Measurements from ENCODE around the gene RAI14. TPM values are rescaled to one million over a fixed set of nuclear protein-coding genes. Genes with fewer than 3 reads are reported as not detected.
"Not testable (repeated sequence)": the region's sequence is repeated elsewhere in the genome, so short reads cannot be mapped to it uniquely, and the experiment has no call there.

RAI14 gene
- total RNA-seq, 1 donor from 2014 or later = 6.7 TPM

DNA sequence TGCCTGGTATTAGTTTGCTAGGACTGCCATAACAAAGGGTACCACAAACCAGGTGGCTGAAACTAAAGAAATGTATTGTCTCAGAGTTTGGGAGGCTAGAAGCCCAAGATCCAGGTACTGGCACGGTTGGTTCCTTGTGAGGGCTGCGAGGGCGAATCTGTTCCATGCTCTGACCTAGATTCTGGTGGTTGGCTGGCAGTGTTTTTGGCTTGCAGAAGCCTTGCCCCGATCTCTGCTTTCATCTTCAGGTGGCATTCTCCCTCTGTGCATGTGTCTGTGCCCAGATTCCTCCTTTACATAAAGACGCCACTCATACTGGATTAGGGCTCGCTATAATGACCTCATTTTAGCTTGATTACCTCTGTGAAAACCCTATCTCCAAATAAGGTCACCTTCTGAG is 36.7 kb downstream of the RAI14 start:
- intact Hi-C loops (cut with DNase I) = no loop called here
- ATAC-seq (no peak), DNase-seq (ENCODE audit: missing footprints) (no peak)

GRCh38 chr5:34694012-34694411 is 37.9 kb downstream of the RAI14 start:
- intact Hi-C loops (cut with DNase I) = no loop called here
- no peak for ATAC-seq
- no peak for DNase-seq (ENCODE audit: missing footprints)

DNA sequence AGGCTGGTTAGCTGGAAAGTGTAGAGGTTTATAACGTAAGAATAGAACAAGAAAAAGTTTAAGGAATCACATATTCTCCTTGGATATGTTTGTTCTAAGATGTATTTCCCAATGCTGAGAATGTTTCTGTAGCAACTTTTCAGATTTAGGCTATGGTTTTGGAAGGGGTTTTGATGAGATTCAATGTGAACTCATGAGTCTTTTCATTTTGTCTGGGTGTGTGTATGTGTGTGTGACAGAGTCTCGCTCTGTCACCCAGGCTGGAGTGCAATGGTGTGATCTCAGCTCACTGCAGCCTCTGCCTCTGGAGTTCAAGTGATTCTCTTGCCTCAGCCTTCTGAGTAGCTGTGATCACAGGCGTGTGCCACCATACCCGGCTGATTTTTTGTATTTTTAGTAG is 38.6 kb downstream of the RAI14 start:
- intact Hi-C loops (cut with DNase I) = no loop called here
- no peak for DNase-seq (ENCODE audit: missing footprints)
- ATAC-seq = no peak

DNA sequence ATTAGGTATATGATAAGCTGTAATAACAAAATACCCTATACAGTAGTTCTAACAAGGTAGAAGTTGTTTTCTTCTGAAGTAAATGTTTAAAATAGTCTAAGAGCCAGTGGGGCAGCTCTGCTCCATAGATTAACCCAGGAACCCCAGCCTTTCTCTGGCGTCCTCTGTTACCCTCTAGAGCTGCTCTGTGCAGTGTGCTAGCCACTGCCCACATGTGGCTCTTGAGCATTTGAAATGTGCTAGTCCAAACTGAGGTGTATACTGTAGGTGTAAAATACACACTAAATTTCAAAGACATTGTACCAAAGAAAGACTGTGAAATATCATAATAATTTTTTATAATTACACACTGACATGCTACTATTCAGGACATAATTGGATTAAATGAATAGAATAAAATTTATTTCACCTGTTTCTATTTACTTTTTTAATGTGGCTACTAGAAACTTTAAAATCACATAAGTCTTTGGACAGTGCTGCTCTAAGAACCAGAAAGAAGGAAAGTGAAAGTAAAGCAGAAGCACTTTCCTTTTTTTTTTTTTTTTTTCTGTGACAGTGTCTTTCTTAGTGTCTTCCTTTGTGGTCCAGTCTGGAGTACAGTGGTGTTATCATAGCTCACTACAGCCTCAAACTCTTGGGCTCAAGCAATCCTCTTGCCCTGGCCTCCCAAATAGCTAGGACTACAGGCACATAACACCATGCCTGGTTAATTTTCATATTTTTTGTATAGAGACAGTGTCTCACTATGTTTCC is 39.3 kb downstream of the RAI14 start:
- no peak for ATAC-seq
- no peak for DNase-seq (ENCODE audit: missing footprints)
- intact Hi-C loops (cut with DNase I) = no loop called here

DNA sequence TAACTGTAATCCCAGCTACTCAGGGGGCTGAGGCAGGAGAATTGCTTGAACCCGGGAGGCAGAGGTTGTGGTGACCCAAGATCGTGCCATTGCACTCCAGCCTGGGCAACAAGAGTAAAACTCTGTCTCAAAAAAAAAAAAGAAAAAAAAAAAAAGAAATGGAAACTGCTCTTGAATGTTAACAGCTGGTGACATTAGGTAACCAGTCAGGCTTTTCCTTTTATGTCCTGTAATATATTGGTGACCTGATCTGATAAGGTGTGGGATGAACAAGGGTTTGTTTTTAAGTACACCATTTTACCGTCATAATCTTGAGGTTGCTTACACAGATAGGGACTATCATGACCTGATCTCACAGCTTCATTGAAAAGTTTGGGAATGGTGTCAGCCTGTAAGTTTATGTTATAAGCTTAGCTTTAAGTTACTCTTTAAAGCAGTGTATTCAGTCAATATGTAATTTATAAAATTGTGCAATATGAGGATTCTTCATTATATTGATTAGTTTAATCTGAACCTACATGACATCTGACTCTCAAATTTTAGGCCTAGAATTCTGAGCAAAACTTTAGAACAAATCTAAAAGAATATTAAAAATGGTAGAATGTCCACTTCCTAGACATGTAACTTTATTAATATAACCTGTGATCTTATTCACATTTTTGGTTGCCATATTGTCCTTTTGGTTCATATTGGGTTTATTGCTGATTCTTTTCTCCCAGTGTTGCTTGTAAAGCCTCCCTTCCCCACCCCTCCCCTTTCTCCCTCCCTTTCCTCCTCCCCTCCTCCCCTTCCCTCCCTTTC is 41.4 kb downstream of the RAI14 start:
- ATAC-seq (no peak), DNase-seq (ENCODE audit: missing footprints) (no peak)
- intact Hi-C loops (cut with DNase I) = no loop called here

DNA sequence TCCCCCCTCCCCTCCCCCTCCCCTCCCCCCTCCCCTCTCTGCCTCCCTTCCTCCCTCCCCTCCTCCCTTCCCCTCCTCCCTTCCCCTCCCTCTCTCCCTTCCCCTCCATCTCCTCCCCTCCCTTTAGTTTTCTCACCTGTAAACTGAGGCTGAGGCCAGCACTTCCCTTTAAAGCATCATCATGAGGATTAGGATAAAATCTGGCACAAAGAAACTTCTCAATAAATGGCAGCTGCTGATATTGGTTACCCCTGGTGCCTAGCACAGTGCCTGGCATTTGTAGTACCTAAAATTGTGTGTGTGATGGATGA is 41.9 kb downstream of the RAI14 start:
- intact Hi-C loops (cut with DNase I) = no loop called here
- ATAC-seq (no peak), DNase-seq (ENCODE audit: missing footprints) (no peak)

- ATAC-seq (no peak), DNase-seq (ENCODE audit: missing footprints) (no peak)
- intact Hi-C loops (cut with DNase I) = no loop called here
These were observed 42.6 kb downstream of the RAI14 start for GRCh38 chr5:34698754-34699153.

DNA sequence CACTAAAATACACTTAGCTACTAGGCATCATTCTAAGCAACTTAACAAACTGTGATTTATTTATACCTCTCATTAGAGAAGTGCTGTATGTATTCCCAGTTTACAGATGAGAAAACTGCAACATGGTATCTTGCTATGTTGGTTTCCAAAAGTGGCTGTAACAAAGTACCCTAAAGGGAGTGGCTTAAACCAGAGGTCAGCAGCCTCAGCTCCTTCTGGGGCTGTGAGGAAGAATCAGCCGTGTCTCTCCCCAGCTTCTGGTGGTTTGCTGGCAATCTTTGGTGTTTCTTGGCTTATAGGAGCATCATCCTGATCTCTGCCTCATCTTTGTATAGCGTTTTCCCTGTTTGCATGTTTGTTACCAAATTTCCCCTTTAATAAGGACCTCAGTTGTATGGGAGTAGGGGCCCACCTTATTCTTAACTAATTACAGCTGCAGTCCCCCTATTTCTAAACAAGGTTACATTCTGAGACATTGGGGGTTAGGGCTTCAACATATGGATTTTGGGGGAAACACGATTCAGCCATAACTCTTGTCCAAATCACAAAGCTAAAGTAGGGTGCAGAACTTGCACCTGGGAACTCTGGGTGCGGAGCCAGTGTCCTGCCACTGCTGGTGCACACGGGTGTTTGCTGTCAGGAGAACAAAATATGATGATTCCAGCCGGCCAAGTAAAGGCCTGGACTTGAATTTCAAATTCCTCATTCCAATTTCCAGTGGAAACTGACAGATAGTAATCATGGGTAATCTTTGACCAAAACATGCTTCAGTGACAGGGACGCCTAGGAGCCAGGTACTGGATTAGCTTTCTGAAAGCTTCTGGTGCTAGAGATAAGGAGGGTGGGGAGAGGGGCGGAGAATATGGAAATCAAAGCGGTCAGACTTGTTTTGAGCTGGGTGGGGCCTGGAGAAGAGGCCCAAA is 43.3 kb downstream of the RAI14 start:
- ATAC-seq = no peak
- no peak for DNase-seq (ENCODE audit: missing footprints)
- intact Hi-C loops (cut with DNase I) = no loop called here

DNA sequence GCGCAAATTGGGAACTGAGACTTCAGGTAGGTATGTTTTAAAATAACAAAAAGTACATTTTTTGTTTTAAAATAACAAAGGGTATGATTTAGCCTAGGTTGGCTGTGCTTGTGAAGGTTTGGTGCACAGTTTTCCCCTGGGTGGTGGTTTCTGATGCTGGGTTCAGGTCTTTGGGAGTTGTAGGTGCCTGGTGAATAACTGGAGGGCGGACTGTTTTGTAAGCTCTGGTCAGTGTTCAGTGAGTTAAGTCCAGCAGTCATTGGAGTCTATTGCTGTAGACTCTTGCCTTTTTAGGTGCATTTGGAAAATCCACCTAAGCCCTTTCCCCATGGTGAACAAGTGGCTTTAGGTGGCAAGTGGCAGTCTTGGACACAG is 43.9 kb downstream of the RAI14 start:
- DNase-seq (ENCODE audit: missing footprints) (no peak), ATAC-seq (no peak)
- intact Hi-C loops (cut with DNase I) = no loop called here

DNA sequence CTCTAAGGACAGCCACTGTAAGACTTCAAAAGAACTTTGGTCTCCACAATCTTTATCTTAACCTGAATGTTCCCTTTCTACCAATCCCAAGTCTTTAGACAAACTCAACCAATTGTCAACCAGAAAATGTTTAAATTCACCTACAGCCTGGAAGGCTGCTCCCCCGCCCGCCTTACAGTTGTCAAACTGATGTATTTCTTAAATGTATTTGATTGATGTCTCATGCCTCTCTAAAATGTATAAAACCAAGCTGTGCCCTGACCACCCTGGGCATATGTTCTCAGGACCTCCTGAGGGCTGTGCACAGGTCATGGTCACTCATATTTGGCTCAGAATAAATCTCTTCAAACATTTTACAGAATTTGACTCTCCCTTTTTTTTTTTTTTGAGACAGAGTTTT is 45.3 kb downstream of the RAI14 start:
- DNase-seq (ENCODE audit: missing footprints); intact Hi-C loops (cut with DNase I); ATAC-seq: not testable (repeated sequence)

GRCh38 chr5:34703767-34704713 is 47.9 kb downstream of the RAI14 start:
- intact Hi-C loops (cut with DNase I) = no loop called here
- DNase-seq (ENCODE audit: missing footprints) (no peak), ATAC-seq (no peak)

GRCh38 chr5:34706084-34706483 is 50.0 kb downstream of the RAI14 start:
- DNase-seq (ENCODE audit: missing footprints) (no peak), ATAC-seq (no peak)
- intact Hi-C loops (cut with DNase I) = no loop called here

GRCh38 chr5:34707451-34708107 is 51.5 kb downstream of the RAI14 start:
- ATAC-seq (no peak), DNase-seq (ENCODE audit: missing footprints) (no peak)
- intact Hi-C loops (cut with DNase I) = no loop called here

DNA sequence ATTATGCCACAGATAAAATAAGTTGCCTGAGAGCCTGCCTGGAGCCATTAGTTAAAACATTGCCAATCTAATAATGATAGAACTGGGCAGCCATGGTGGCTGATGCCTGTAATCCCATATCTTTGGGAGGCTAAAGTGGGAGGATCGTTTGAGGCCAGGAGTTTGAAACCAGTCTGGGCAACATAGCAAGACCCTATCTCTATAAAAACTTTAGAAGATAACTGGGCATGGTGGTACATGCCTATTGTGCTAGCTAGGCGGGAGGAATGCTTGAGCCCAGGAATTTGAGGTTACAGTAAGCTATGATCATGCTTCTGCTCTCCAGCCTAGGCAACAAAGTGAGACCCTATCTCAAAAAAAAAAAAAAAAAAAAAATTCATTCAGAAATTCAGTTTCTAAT is 52.6 kb downstream of the RAI14 start:
- intact Hi-C loops (cut with DNase I) = no loop called here
- no peak for ATAC-seq
- no peak for DNase-seq (ENCODE audit: missing footprints)

- ATAC-seq (no peak), DNase-seq (ENCODE audit: missing footprints) (no peak)
- intact Hi-C loops (cut with DNase I) = no loop called here
These were observed 53.9 kb downstream of the RAI14 start for GRCh38 chr5:34709861-34710673.

GRCh38 chr5:34712565-34712964 is 56.4 kb downstream of the RAI14 start:
- no peak for DNase-seq (ENCODE audit: missing footprints)
- intact Hi-C loops (cut with DNase I) = no loop called here
- no peak for ATAC-seq

DNA sequence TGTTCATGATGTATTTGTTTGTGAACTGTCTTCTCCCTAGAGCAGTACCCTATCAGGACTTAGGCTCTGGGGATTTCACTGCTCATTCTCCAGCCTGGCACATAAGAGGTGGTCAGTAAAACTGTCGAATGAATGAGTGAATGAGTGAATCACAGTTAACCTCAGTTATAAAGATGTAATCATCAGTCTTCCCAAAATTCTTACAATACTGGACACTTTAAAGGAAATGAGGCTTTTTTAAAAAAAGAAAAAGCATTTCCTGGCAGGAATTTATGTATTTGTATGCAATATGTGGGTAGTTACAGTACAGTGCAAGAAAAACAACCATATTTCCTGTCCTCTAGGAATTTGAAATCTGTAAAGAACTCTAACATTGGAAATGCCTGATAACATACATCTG is 59.6 kb downstream of the RAI14 start:
- intact Hi-C loops (cut with DNase I) = no loop called here
- ATAC-seq = no peak
- DNase-seq (ENCODE audit: missing footprints) = no peak
